Spleen (tissue), 11 donors: ENCODE measurements around the gene LILRA2. TPM values are rescaled to one million over a fixed set of nuclear protein-coding genes. Genes with fewer than 3 reads are reported as not detected.
A peak's percentile ranks its signal among the peaks of the same experiment; 100 is the strongest.

Experiments
- DNase-seq: peaks from one replicate; pipeline ENCODE4 v3.0.0-alpha.2; 2020
- H3K27ac ChIP-seq, 8 donors: fragments of 200-600 bp; sonication (generic) in 7 of 8; 1 replicate in 4 of 8; 2 replicates in 4 of 8; pipeline versions ENCODE4 v1.5.0 to v1.8.0; 2016 to 2021; ENCODE audit warnings: inconsistent platforms in 4 of 8, mild to moderate bottlenecking in 4 of 8, moderate library complexity in 1 of 8
- H3K27me3 ChIP-seq, 7 donors: fragments of 200-600 bp; sonication (generic) in 6 of 7; replicated peaks in 1 of 7; 1 replicate in 4 of 7; 2 replicates in 3 of 7; pipeline versions ENCODE4 v1.5.0 to v1.8.0; 2016 to 2021; ENCODE audit warnings: inconsistent platforms in 3 of 7, mild to moderate bottlenecking in 1 of 7
- H3K36me3 ChIP-seq, 6 donors: fragments of 200-600 bp; sonication (generic) in 5 of 6; 1 replicate in 4 of 6; 2 replicates in 2 of 6; pipeline versions ENCODE4 v1.5.0 to v1.8.0; 2016 to 2021; ENCODE audit warnings: inconsistent platforms in 2 of 6
- H3K4me1 ChIP-seq, 6 donors: fragments of 200-600 bp; sonication (generic) in 5 of 6; 1 replicate in 3 of 6; 2 replicates in 3 of 6; pipeline versions ENCODE4 v1.5.0 to v1.8.0; 2016 to 2021; ENCODE audit warnings: inconsistent platforms in 3 of 6
- H3K4me3 ChIP-seq, 8 donors: fragments of 200-600 bp; sonication (generic) in 7 of 8; 1 replicate in 4 of 8; 2 replicates in 4 of 8; pipeline versions ENCODE4 v1.5.0 to v1.8.0; 2016 to 2021; ENCODE audit warnings: inconsistent platforms in 4 of 8, mild to moderate bottlenecking in 4 of 8, moderate library complexity in 2 of 8
- H3K9me3 ChIP-seq, 8 donors: fragments of 200-600 bp; sonication (generic) in 7 of 8; 1 replicate in 4 of 8; 2 replicates in 4 of 8; pipeline versions ENCODE4 v1.5.0 to v1.8.0; 2016 to 2021; ENCODE audit warnings: inconsistent platforms in 4 of 8
- POLR2A ChIP-seq, 3 donors: fragments of 450-650 bp; IDR thresholded peaks; one replicate each; pipeline ENCODE4 v1.5.1; 2017; ENCODE audit warnings: antibody characterized with exemption in 3 of 3, mild to moderate bottlenecking in 1 of 3
- POLR2AphosphoS5 ChIP-seq, 3 donors: sonication (generic); formaldehyde crosslinking; IDR thresholded peaks; one replicate each; pipeline ENCODE4 v1.5.1; 2017; ENCODE audit warnings: antibody characterized with exemption in 3 of 3
- WGBS, 5 donors: extraction: QIAGEN DNeasy Blood & Tissue Kit in 3 of 5; methylation state at CpG; one replicate each; pipeline versions ENCODE4 v1.1.5 to v1.1.7; 2013 to 2018; 5-methylcytosine and 5-hydroxymethylcytosine counted together
- intact Hi-C: fragments of 100-400 bp; cut with DNase I; formaldehyde crosslinking; loops from one replicate; pipeline ENCODE4 v1.15.0; 2023; ENCODE audit warnings: low total_unique reads
- polyA plus RNA-seq, 3 donors: library from polyadenylated mRNA; stranded (reverse); fragments of 200-250 nt; gene quantifications; one replicate each; pipeline ENCODE4 v1.2.1, GENCODE V29; 2013
- total RNA-seq, 7 donors: library from RNA; depleted of rRNA in 3 of 7; stranded (reverse); fragments of >200 nt in 3 of 7; fragmentation: NEBNext Ultra II Directional in 4 of 7; extraction: Animal tissue kit (Norgen Biotek cat#: 25700) in 4 of 7; gene quantifications; one replicate each; pipeline versions ENCODE4 v1.1.0 to v1.2.1, GENCODE V29; 2016 to 2021
- TF ChIP-seq, protein P1 (sequence below), 11 experiments: fragments of 200-600 bp in 7 of 11; fragments of 450-650 bp in 4 of 11; sonication (generic) in 4 of 11; IDR thresholded peaks in 8 of 11; conservative IDR thresholded peaks in 3 of 11; 1 replicate in 7 of 11; 2 replicates in 4 of 11; pipeline versions ENCODE4 v1.4.0 to v1.8.0; 2016 to 2021; ENCODE audit warnings: antibody characterized with exemption in 11 of 11, inconsistent platforms in 4 of 11, mild to moderate bottlenecking in 1 of 11
- donor health status: healthy with polysubstance abuse.
- donor health status: DM: no; HTN: no; CAD: no; lungs with moderate emphysema.
- donor health status: DM: no; HTN: no; CAD: no.
- donor health status: Bipolar disorder and iron deficiency.
- donor health status: healthy.
- donor health status: DM: no; HTN: no; CAD: no.
- donor health status: DM: yes; HTN: yes; CAD: no.

LILRA2 gene
- total and polyA plus RNA-seq, 10 donors = 7.2 to 77.8 (median 46.1) TPM

DNA sequence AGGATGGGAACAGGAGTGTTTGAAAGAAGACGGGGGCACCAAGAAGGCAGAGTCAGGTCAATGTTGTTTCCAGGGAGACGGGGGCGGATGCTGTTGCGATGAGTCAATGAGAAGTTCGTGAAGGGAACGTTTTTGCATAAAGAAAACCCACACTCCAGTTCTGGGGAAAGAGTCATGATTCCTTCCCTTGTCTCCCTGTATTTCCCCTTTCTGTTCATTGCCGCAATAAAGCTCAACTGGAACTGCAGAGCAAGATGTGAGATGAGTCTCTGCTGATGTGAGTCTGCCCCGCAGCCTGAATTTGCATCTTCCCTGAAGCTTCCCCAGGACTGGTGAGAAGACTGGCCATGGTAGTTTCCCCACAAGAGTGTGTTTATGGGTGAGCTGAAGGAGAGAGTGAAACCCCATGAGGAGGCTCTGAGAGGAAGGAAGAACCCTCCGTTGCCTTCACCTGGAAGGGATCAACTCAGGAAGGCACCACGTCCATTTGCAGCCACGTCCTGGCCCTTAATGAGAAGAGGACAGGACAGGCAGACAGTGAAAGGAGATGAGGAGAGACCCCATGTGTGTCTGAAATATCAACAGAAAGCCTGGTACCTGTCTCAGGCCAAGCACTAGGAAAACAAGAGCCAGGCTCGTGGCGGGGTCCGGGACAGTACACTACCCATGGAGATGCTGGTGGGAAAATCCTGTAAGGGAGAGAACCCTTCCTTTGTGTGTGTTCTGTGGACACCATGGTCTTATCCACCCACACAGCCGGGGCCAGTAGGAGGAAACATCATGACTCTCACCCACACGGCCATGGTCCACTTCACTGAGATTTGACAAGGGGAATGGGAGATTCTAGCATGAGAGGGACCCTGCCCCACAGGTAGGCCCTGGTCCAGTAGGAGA, 33.5 kb downstream of the LILRA2 start:
- DNase-seq = peak; percentile 57
- Histone ChIP-seq H3K4me1 (peaks cover 0 to 46% (median 17%) of the 10 kb centered on the region in 6 donors), H3K9me3 (peaks cover 0 to 31% (median 12%) of the 10 kb centered on the region in 8 donors), H3K27me3 (peaks cover 0 to 5% (median 0%) of the 10 kb centered on the region in 7 donors), H3K36me3 (no peaks in the 10 kb centered on the region), H3K27ac (peak overlapping the region in 5 of 8 donors; percentile 15 to 73 (median 67)), H3K4me3 (no peak overlapping the region)
- intact Hi-C loops = no loop called here
- no peak for TF ChIP-seq POLR2A (IDR thresholded peaks at IDR 0.05)
- TF ChIP-seq POLR2AphosphoS5 (IDR thresholded peaks at IDR 0.05) = peak in 1 of 3 donors; percentile 22
- WGBS, 5 donors = 63 to 66% (median 65%) methylated on average over 15 to 16 of the region's 16 CpGs

DNA sequence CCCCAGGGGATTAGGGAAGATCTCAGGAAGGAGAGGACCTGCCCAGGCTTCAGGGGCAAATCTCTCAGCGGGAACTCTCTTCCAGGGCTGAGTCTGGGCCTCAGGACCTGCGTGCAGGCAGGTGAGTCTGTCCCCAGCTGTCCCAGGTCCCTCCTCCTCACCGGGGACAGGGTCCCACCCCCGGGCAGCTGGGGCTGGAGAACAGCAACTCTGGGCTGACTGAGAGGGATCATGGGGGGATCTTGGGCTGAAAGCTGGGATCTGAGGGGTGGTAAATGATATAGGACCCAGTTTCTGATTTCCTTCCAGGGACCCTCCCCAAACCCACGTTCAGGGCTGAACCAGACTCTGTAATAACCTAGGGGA, 34.2 kb downstream of the LILRA2 start:
- no peak for TF ChIP-seq POLR2AphosphoS5 (IDR thresholded peaks at IDR 0.05)
- no peak for TF ChIP-seq POLR2A (IDR thresholded peaks at IDR 0.05)
- TF ChIP-seq, protein P1, sequence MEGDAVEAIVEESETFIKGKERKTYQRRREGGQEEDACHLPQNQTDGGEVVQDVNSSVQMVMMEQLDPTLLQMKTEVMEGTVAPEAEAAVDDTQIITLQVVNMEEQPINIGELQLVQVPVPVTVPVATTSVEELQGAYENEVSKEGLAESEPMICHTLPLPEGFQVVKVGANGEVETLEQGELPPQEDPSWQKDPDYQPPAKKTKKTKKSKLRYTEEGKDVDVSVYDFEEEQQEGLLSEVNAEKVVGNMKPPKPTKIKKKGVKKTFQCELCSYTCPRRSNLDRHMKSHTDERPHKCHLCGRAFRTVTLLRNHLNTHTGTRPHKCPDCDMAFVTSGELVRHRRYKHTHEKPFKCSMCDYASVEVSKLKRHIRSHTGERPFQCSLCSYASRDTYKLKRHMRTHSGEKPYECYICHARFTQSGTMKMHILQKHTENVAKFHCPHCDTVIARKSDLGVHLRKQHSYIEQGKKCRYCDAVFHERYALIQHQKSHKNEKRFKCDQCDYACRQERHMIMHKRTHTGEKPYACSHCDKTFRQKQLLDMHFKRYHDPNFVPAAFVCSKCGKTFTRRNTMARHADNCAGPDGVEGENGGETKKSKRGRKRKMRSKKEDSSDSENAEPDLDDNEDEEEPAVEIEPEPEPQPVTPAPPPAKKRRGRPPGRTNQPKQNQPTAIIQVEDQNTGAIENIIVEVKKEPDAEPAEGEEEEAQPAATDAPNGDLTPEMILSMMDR (IDR thresholded peaks at IDR 0.05 in 8 of 11, conservative IDR thresholded peaks at IDR 0.05 in 3 of 11) = no peak
- Histone ChIP-seq H3K4me3 (no peak overlapping the region), H3K27ac (peak overlapping the region in 5 of 8 donors; percentile 17 to 73 (median 67)), H3K9me3 (peaks cover 0 to 31% (median 12%) of the 10 kb centered on the region in 8 donors), H3K4me1 (peaks cover 0 to 52% (median 22%) of the 10 kb centered on the region in 6 donors), H3K27me3 (peaks cover 0 to 5% (median 0%) of the 10 kb centered on the region in 7 donors), H3K36me3 (no peaks in the 10 kb centered on the region)
- intact Hi-C loops = no loop called here
- DNase-seq = no peak
- 67 to 89% (median 83%) methylated on average over 4 to 5 of the region's 5 CpGs for WGBS, 5 donors

DNA sequence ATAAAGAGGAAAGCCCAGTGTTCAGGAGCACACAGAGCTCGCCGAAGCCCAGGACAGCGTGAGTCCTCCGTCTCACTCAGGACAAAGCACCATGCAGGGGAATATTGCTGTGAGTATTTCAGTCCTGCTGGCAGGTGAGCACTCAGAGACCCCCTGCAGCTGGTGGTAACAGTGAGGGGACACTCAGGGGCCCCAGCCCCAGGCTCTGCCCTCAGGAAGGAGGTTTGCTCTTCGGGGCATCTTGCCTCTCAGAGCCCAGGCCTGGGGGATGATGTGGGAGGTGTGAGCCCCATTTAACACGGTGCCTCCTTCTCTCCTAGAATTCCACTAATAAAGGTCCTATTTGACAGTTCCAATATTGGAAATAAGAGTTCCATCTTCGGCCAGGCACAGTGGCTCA, 34.6 kb downstream of the LILRA2 start:
- Histone ChIP-seq H3K27ac (peak overlapping the region in 4 of 8 donors; percentile 49 to 73 (median 68)), H3K36me3 (no peaks in the 10 kb centered on the region), H3K4me3 (no peak overlapping the region), H3K9me3 (peaks cover 0 to 31% (median 12%) of the 10 kb centered on the region in 8 donors), H3K27me3 (peaks cover 0 to 5% (median 0%) of the 10 kb centered on the region in 7 donors), H3K4me1 (peaks cover 0 to 54% (median 23%) of the 10 kb centered on the region in 6 donors)
- DNase-seq = no peak
- TF ChIP-seq POLR2A (IDR thresholded peaks at IDR 0.05) = no peak
- TF ChIP-seq POLR2AphosphoS5 (IDR thresholded peaks at IDR 0.05) = no peak
- TF ChIP-seq, protein P1 (IDR thresholded peaks at IDR 0.05 in 8 of 11, conservative IDR thresholded peaks at IDR 0.05 in 3 of 11) = no peak
- intact Hi-C loops = no loop called here
- 83 to 95% (median 89%) methylated on average over 6 to 7 of the region's 7 CpGs for WGBS, 5 donors

DNA sequence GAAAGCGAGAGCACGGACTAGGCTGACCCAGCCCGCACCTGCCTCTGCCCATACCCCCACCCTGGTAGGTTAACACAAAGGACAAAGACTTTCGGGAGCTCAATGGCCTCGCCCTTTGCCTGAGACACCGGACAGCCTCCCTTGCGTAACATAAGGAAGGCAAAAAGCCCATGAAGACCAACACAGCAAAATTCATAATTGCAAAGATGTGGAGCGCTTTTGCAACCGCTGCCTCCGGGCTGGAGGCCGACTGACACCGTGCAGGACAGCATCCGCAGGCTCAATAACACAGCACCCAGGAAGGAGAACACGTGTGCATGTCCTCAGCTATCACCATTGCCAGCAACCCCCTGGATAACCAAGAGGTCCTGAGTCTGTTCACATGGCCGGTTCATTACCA, 35.2 kb downstream of the LILRA2 start:
- TF ChIP-seq, protein P1 (IDR thresholded peaks at IDR 0.05 in 8 of 11, conservative IDR thresholded peaks at IDR 0.05 in 3 of 11) = no peak
- no peak for TF ChIP-seq POLR2A (IDR thresholded peaks at IDR 0.05)
- TF ChIP-seq POLR2AphosphoS5 (IDR thresholded peaks at IDR 0.05) = peak in 2 of 3 donors; percentile 67 to 80

More for the DNA sequence above, 35.2 kb downstream of the LILRA2 start:
- H3K27me3 ChIP-seq = peaks cover 0 to 5% (median 0%) of the 10 kb centered on the region in 7 donors
- 77 to 87% (median 85%) methylated on average over 12 to 15 of the region's 15 CpGs for WGBS, 5 donors
- peak overlapping the region in 4 of 8 donors; percentile 49 to 73 (median 68) for H3K27ac ChIP-seq
- intact Hi-C loops = no loop called here
- H3K4me1 ChIP-seq = peaks cover 0 to 54% (median 23%) of the 10 kb centered on the region in 6 donors
- no peaks in the 10 kb centered on the region for H3K36me3 ChIP-seq
- H3K4me3 ChIP-seq = no peak overlapping the region
- peaks cover 0 to 31% (median 12%) of the 10 kb centered on the region in 8 donors for H3K9me3 ChIP-seq
- DNase-seq = peak; percentile 65
